Testis (tissue), 3 donors: ENCODE data around the gene CSTB. TPM values are rescaled to one million over a fixed set of nuclear protein-coding genes. Genes with fewer than 3 reads are reported as not detected.

Experiments
- DNase-seq: peaks from one replicate; pipeline ENCODE4 v3.0.0-alpha.2; 2019
- H3K27ac ChIP-seq, 2 donors: fragments of 200-600 bp; sonication (generic); one replicate each; pipeline ENCODE4 v1.5.1; 2019
- H3K27me3 ChIP-seq: fragments of 200-600 bp; sonication (generic); one replicate; pipeline ENCODE4 v1.5.1; 2019
- H3K36me3 ChIP-seq: fragments of 200-600 bp; sonication (generic); one replicate; pipeline ENCODE4 v1.5.1; 2017; ENCODE audit warnings: low read depth; ENCODE audit errors: missing control alignments
- H3K4me1 ChIP-seq: fragments of 200-600 bp; sonication (generic); one replicate; pipeline ENCODE4 v1.5.1; 2019
- H3K4me3 ChIP-seq, 2 donors: fragments of 200-600 bp; sonication (generic); one replicate each; pipeline ENCODE4 v1.5.1; 2017 to 2019
- H3K9me3 ChIP-seq: fragments of 200-600 bp; sonication (generic); one replicate; pipeline ENCODE4 v1.5.1; 2017
- POLR2A ChIP-seq: fragments of 450-650 bp; IDR thresholded peaks from one replicate; pipeline ENCODE4 v1.6.1; 2017; ENCODE audit warnings: antibody characterized with exemption, mild to moderate bottlenecking, moderate library complexity
- WGBS, 2 donors: methylation state at CpG; one replicate each; pipeline ENCODE4 v1.1.5; 2018; 5-methylcytosine and 5-hydroxymethylcytosine counted together
- intact Hi-C: fragments of 100-400 bp; cut with DNase I; formaldehyde crosslinking; loops from one replicate; pipeline ENCODE4 v1.15.1; 2023; ENCODE audit warnings: low total_unique reads
- polyA plus RNA-seq: library from polyadenylated mRNA; stranded (reverse); fragments of 350-450 nt; fragmentation: Illumina TruSeq; extraction: RNeasy Lipid Tissue Mini Kit (QIAGEN cat#74804); gene quantifications from one replicate; pipeline ENCODE4 v1.2.3, GENCODE V29; 2014; ENCODE audit warnings: low read depth, low replicate concordance; ENCODE audit not compliant: insufficient read depth
- total RNA-seq, 2 donors: library from RNA; depleted of rRNA; stranded (reverse); fragments of >200 nt; gene quantifications; one replicate each; pipeline ENCODE4 v1.2.3, GENCODE V29; 2016
- TF ChIP-seq, protein P1 (sequence below), 3 experiments: fragments of 450-650 bp in 2 of 3; fragments of 200-600 bp in 1 of 3; sonication (generic) in 1 of 3; IDR thresholded peaks; one replicate each; pipeline ENCODE4 v1.5.1; 2016 to 2019; ENCODE audit warnings: antibody characterized with exemption in 3 of 3, mild to moderate bottlenecking in 2 of 3, moderate library complexity in 1 of 3

Gene CSTB
- total and polyA plus RNA-seq, 3 donors from 2014 or later: 23.9 to 49.5 (median 31.0) TPM

- Histone ChIP-seq H3K4me1 (peaks cover 3% of the 10 kb centered on the region), H3K4me3 (no peak overlapping the region), H3K27ac (no peak overlapping the region), H3K27me3 (no peaks in the 10 kb centered on the region), H3K36me3 (no peaks in the 10 kb centered on the region), H3K9me3 (no peaks in the 10 kb centered on the region)
- TF ChIP-seq POLR2A: no peak
- TF ChIP-seq, protein P1, sequence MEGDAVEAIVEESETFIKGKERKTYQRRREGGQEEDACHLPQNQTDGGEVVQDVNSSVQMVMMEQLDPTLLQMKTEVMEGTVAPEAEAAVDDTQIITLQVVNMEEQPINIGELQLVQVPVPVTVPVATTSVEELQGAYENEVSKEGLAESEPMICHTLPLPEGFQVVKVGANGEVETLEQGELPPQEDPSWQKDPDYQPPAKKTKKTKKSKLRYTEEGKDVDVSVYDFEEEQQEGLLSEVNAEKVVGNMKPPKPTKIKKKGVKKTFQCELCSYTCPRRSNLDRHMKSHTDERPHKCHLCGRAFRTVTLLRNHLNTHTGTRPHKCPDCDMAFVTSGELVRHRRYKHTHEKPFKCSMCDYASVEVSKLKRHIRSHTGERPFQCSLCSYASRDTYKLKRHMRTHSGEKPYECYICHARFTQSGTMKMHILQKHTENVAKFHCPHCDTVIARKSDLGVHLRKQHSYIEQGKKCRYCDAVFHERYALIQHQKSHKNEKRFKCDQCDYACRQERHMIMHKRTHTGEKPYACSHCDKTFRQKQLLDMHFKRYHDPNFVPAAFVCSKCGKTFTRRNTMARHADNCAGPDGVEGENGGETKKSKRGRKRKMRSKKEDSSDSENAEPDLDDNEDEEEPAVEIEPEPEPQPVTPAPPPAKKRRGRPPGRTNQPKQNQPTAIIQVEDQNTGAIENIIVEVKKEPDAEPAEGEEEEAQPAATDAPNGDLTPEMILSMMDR (IDR thresholded peaks at IDR 0.05): no peak
- intact Hi-C loops: no loop called here
- DNase-seq: no peak
- 94 to 96% methylated on average over 29 to 30 of the region's 30 CpGs for WGBS, 2 donors
Observed at GRCh38 chr21:43797925-43798715, 22.0 kb upstream of the CSTB start.

GRCh38 chr21:43797415-43797814 is 21.3 kb upstream of the CSTB start:
- Histone ChIP-seq H3K27me3 (no peaks in the 10 kb centered on the region), H3K27ac (no peak overlapping the region), H3K9me3 (no peaks in the 10 kb centered on the region), H3K4me3 (no peak overlapping the region), H3K36me3 (no peaks in the 10 kb centered on the region), H3K4me1 (peaks cover 3% of the 10 kb centered on the region)
- no peak for DNase-seq
- TF ChIP-seq, protein P1 (IDR thresholded peaks at IDR 0.05): no peak
- no peak for TF ChIP-seq POLR2A
- 89 to 93% methylated on average over 10 to 19 of the region's 19 CpGs for WGBS, 2 donors
- intact Hi-C loops: no loop called here

DNA sequence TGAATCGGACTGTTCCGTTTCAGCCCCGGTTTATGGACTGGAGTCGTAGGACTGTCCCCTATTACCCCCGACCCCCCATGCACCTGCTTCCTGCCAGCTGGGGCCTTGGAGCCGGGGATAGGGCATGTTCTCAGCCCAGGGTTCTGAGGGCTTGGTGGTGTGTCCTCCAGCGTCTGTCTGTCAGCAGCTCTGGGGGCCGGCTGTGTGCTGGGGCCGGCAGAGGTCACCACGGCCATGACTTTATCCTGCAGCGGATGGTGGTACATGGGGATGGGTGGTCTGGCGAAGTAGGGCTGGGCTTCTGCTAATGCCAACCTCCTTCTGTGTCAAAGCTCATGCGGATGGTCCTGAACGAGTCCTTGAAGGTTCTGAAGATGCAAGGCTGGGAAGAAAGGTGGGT is 18.7 kb upstream of the CSTB start:
- Histone ChIP-seq H3K27ac (no peak overlapping the region), H3K9me3 (no peaks in the 10 kb centered on the region), H3K27me3 (no peaks in the 10 kb centered on the region), H3K36me3 (no peaks in the 10 kb centered on the region), H3K4me1 (peaks cover 15% of the 10 kb centered on the region), H3K4me3 (no peak overlapping the region)
- intact Hi-C loops: no loop called here
- no peak for DNase-seq
- WGBS, 2 donors: 84 to 90% methylated on average over 9 to 14 of the region's 14 CpGs
- TF ChIP-seq, protein P1 (IDR thresholded peaks at IDR 0.05): no peak
- TF ChIP-seq POLR2A: no peak

DNA sequence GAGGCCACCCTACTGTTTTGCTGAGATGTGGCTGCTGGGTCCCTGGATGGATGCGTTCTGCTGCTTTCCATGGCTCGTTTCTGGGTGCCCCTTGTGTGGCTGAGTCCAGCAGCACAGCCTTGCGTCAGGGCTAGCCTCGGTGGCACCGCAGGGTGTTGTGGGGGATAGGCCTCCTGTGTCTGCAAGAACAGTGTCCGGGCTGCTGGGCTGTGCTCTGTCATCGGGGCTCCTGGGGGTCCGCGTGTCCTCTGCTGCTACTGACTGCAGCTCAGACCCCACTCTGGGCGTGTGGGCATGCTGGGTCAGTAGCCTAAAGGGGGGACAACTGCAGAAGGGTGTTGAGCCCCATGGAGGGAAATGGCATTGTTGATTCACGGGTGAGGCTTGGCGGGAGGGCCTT is 18.2 kb upstream of the CSTB start:
- WGBS, 2 donors: 67 to 93% methylated on average over 4 to 12 of the region's 12 CpGs
- Histone ChIP-seq H3K4me1 (peaks cover 15% of the 10 kb centered on the region), H3K36me3 (no peaks in the 10 kb centered on the region), H3K4me3 (no peak overlapping the region), H3K27ac (no peak overlapping the region), H3K9me3 (no peaks in the 10 kb centered on the region), H3K27me3 (no peaks in the 10 kb centered on the region)
- intact Hi-C loops: no loop called here
- no peak for DNase-seq
- TF ChIP-seq POLR2A: no peak
- TF ChIP-seq, protein P1 (IDR thresholded peaks at IDR 0.05): no peak

GRCh38 chr21:43793243-43793642 is 17.1 kb upstream of the CSTB start:
- no peaks in the 10 kb centered on the region for H3K27me3 ChIP-seq
- intact Hi-C loops: no loop called here
- H3K27ac ChIP-seq: no peak overlapping the region
- whole genome bisulfite sequencing, 2 donors: 94 to 96% methylated on average over 10 to 16 of the region's 16 CpGs
- DNase-seq: no peak
- no peak overlapping the region for H3K4me3 ChIP-seq
- H3K36me3 ChIP-seq: no peaks in the 10 kb centered on the region
- TF ChIP-seq POLR2A: no peak
- no peaks in the 10 kb centered on the region for H3K9me3 ChIP-seq
- H3K4me1 ChIP-seq: peaks cover 15% of the 10 kb centered on the region
